GM13976 (cell line): ENCODE measurements around the gene BLID.

Experiments
- DNase-seq: peaks from one replicate; pipeline ENCODE4 v3.0.0; 2012; ENCODE audit warnings: low spot score
- in situ Hi-C: fragments of 300-500 bp; cut with MboI; formaldehyde crosslinking; loops from one replicate; pipeline ENCODE4 v1.12.0; 2022; ENCODE audit warnings: low sequenced_read_pairs, mixed read lengths, inconsistent platforms; ENCODE audit not compliant: unreplicated experiment
- TF ChIP-seq, protein P1 (sequence below): IDR thresholded peaks from 2 replicates; pipeline ENCODE4 v1.5.1; 2012; ENCODE audit warnings: borderline replicate concordance, mild to moderate bottlenecking; ENCODE audit not compliant: insufficient read depth; ENCODE audit errors: extremely low read depth, missing control alignments, control extremely low read depth

BLID gene

GRCh38 chr11:122153746-122154145 is 37.7 kb upstream of the BLID start:
- in situ Hi-C loops: no loop called here
- TF ChIP-seq, protein P1, sequence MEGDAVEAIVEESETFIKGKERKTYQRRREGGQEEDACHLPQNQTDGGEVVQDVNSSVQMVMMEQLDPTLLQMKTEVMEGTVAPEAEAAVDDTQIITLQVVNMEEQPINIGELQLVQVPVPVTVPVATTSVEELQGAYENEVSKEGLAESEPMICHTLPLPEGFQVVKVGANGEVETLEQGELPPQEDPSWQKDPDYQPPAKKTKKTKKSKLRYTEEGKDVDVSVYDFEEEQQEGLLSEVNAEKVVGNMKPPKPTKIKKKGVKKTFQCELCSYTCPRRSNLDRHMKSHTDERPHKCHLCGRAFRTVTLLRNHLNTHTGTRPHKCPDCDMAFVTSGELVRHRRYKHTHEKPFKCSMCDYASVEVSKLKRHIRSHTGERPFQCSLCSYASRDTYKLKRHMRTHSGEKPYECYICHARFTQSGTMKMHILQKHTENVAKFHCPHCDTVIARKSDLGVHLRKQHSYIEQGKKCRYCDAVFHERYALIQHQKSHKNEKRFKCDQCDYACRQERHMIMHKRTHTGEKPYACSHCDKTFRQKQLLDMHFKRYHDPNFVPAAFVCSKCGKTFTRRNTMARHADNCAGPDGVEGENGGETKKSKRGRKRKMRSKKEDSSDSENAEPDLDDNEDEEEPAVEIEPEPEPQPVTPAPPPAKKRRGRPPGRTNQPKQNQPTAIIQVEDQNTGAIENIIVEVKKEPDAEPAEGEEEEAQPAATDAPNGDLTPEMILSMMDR: no peak
- DNase-seq: no peak

DNA sequence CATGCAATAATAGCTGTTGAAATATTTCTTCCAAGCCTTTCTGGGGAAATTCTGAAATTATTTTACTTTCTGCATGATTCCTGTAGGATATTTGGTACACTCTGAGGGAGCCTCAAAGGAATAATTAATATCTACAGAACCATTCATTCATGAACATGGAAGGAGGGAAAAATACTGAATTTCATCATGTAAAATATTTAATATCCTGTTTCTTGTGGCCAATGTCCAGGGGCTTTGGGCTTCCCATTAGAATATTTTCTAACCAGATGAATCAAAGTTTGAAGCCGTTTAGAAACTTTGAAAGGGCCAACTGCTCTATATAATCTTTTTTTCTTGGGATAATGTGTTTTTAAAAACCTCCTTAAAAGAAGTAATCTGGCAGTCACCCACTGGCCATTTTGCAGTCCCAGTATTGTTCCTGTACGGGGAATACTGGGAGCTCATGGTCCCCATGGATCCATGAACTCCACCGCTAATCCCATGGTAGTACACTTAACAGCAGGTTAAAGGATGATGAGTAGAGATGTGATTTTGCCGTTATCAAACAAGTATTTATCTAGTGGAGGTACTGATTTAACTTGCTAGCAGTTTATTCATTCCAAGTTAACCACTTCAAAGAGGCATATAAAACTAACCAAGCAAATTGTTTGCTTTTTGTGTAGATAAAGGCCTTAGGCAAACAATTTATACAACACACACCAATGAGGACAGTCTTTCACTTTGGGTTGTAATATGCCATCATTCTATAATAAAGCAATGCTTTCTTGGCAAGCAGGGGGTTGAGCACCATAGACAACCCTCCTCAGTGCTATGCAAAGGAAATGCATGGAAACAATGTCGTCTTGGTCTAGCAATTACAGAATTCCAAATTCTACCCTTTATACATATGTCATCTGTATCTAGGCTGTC is 34.5 kb upstream of the BLID start:
- in situ Hi-C loops: no loop called here
- DNase-seq: no peak
- TF ChIP-seq, protein P1: no peak

GRCh38 chr11:122149202-122149601 is 33.2 kb upstream of the BLID start:
- in situ Hi-C loops: no loop called here

GRCh38 chr11:122146475-122146874 is 30.5 kb upstream of the BLID start:
- in situ Hi-C loops: no loop called here
- no peak for DNase-seq

More at GRCh38 chr11:122149202-122149601, 33.2 kb upstream of the BLID start:
- TF ChIP-seq, protein P1: no peak
- DNase-seq: no peak

DNA sequence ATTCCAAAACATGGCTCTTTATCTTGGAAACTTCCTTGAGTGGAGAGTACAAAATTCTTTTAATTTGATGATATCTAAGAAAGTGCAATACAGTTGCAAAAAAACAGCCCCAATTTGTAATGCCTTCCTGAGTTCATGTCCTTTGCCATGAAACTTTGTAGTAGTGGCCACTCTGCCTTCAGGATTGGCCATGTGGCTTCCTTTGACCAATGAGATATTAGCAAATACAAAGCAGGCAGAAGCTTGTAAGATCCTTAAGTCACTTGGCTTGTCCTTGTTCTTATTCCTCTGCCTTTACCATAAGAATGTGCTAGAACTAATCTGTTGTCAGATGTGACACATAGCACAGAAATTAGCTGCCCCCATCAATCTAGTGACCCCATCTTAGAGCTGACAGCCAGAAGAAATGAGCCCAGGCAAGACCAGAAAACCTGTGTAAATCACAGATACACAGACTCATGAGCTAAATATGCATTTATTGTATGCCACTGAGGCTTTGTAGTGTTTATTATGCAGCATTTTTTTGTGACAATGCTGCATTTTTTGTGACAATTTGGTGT is 29.8 kb upstream of the BLID start:
- in situ Hi-C loops: no loop called here
- TF ChIP-seq, protein P1: no peak
- DNase-seq: no peak

More at GRCh38 chr11:122146475-122146874, 30.5 kb upstream of the BLID start:
- TF ChIP-seq, protein P1: no peak

DNA sequence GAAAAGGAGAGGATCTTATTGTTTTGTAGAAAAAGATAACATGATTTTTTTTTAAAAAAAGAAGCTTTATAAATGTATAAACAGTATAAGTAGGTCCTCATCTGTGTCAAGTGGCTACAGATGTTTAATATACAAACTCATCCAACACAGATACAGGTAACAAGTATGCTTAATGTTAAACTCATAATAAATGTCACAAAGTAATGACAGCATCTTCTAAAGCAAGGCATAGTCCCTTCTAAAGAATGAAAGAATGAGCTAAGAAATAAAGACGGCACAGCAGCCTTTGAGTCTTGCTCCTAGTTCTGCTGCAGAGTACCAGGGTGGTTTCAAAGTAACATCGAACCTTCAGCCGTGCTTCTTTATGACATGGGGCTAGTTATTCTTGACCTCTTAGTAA is 28.7 kb upstream of the BLID start:
- TF ChIP-seq, protein P1: no peak
- in situ Hi-C loops: no loop called here
- no peak for DNase-seq
